Panc1 (cell line): ENCODE results near the gene PSMB2. TPM values are rescaled to one million over a fixed set of nuclear protein-coding genes. Genes with fewer than 3 reads are reported as not detected.

ENCODE experiments used
- ATAC-seq: fragments of 200-7000 bp; cut with Tn5 transposase; 2 replicates; pipeline ENCODE4 v1.9.1; 2020; ENCODE audit warnings: mild to moderate bottlenecking, moderate library complexity
- BruUV-seq: library from RNA; stranded (reverse); fragments of 400-500 nt; replicated peaks from 2 replicates; lab custom pipeline; 2021; lab: Mats Ljungman, UMichigan
- CTCF ChIA-PET: fragments of 300-600 bp; sonication (Branson Sonifier 250); formaldehyde crosslinking; loops from one replicate; lab custom pipeline; 2022; ENCODE audit warnings: antibody characterized with exemption; lab: Charles Lee
- POLR2A ChIA-PET: fragments of 300-600 bp; sonication (Branson Sonifier 250); formaldehyde crosslinking; loops from one replicate; lab custom pipeline; 2022; ENCODE audit warnings: antibody characterized with exemption; lab: Charles Lee
- DNase-seq: peaks from one replicate; pipeline ENCODE4 v3.0.0-alpha.2; 2010; ENCODE audit warnings: low read depth, low spot score
- H3K27ac ChIP-seq: 2 replicates; pipeline ENCODE4 v1.5.1; 2011; ENCODE audit warnings: mild to moderate bottlenecking, low read length, inconsistent platforms
- H3K27me3 ChIP-seq: fragments of 200-500 bp; sonication (Bioruptor generic); 2 replicates; pipeline ENCODE4 v1.6.0; 2014; ENCODE audit warnings: low read length, inconsistent platforms; ENCODE audit not compliant: control insufficient read depth, insufficient read depth
- H3K36me3 ChIP-seq: fragments of 200-500 bp; sonication (Bioruptor generic); 2 replicates; pipeline ENCODE4 v1.5.1; 2014; ENCODE audit warnings: inconsistent platforms, mild to moderate bottlenecking, low read length, moderate library complexity; ENCODE audit not compliant: control insufficient read depth, insufficient read depth
- H3K4me1 ChIP-seq: 2 replicates; pipeline ENCODE4 v1.5.1; 2011; ENCODE audit warnings: inconsistent platforms, mild to moderate bottlenecking, low read length, moderate library complexity; ENCODE audit not compliant: control insufficient read depth, insufficient read depth
- H3K4me3 ChIP-seq, 2 experiments: 2 replicates each; pipeline ENCODE4 v1.5.1; 2011 to 2012; ENCODE audit warnings: low read depth in 2 of 2, low read length in 2 of 2, mild to moderate bottlenecking in 2 of 2, inconsistent platforms in 1 of 2, moderate library complexity in 1 of 2
- H3K9me3 ChIP-seq: fragments of 200-500 bp; sonication (Bioruptor generic); 2 replicates; pipeline ENCODE4 v1.5.1; 2014; ENCODE audit warnings: low read depth, mild to moderate bottlenecking, inconsistent platforms, low read length, moderate library complexity; ENCODE audit not compliant: control insufficient read depth, insufficient read depth
- CTCF ChIP-seq: fragments of 450-650 bp; IDR thresholded peaks from 2 replicates; pipeline ENCODE4 v1.5.1; 2017; ENCODE audit warnings: mild to moderate bottlenecking
- POLR2AphosphoS5 ChIP-seq: IDR thresholded peaks from 2 replicates; pipeline ENCODE4 v1.6.1; 2012; ENCODE audit warnings: mild to moderate bottlenecking, low read depth, low read length, moderate library complexity
- REST ChIP-seq, 2 experiments: IDR thresholded peaks; 2 replicates each; pipeline ENCODE4 v1.6.1; 2011 to 2012; ENCODE audit warnings: low read depth in 2 of 2, control low read depth in 1 of 2, low read length in 1 of 2, mild to moderate bottlenecking in 1 of 2, moderate library complexity in 1 of 2; ENCODE audit not compliant: insufficient read depth in 1 of 2
- SIN3A ChIP-seq: IDR thresholded peaks from 2 replicates; pipeline ENCODE4 v1.6.1; 2012; ENCODE audit warnings: low read depth, mild to moderate bottlenecking, low read length, moderate library complexity, borderline replicate concordance; ENCODE audit not compliant: insufficient read depth
- TCF7L2 ChIP-seq: IDR thresholded peaks from 2 replicates; pipeline ENCODE4 v1.6.1; 2011; ENCODE audit warnings: mild to moderate bottlenecking, low read depth, low read length, inconsistent platforms
- in situ Hi-C: cut with HindIII; loops from 2 replicates; pipeline ENCODE4 v1.10.0; 2016; ENCODE audit warnings: low sequenced_read_pairs, low pct_unique_long_range_greater_than_20kb
- intact Hi-C: fragments of 100-400 bp; cut with micrococcal nuclease; formaldehyde crosslinking; loops from one replicate; pipeline ENCODE4 v1.10.0; 2022; ENCODE audit not compliant: unreplicated experiment
- total RNA-seq: library from RNA; stranded (reverse); gene quantifications from one replicate; pipeline ENCODE4 v1.2.1, GENCODE V29; 2021; ENCODE audit not compliant: unreplicated experiment

The PSMB2 gene
- total RNA-seq, 1 experiment from 2014 or later = 95.0 TPM

- intact Hi-C loops (no loop called here), in situ Hi-C loops (no loop called here)
- ChIA-PET CTCF (no interaction called here), POLR2A (no interaction called here)
- no peaks in the 10 kb centered on the region for H3K9me3 ChIP-seq
- H3K36me3 ChIP-seq = no peaks in the 10 kb centered on the region; the same call in none of the 2 replicates
- ATAC-seq (no peak), DNase-seq (no peak)
- no peak overlapping the region for H3K27ac ChIP-seq
- peaks cover 10% of the 10 kb centered on the region for H3K4me1 ChIP-seq
- no peaks in the 10 kb centered on the region for H3K27me3 ChIP-seq
- no TSS peak for BruUV-seq
- TF ChIP-seq SIN3A (no peak), POLR2AphosphoS5 (no peak), TCF7L2 (no peak), REST (IDR thresholded peaks at IDR 0.05; ENCODE audit: insufficient read depth in 1 of 2, low read depth in 2 of 2, low read length in 1 of 2) (no peak), CTCF (no peak)
- no peak overlapping the region for H3K4me3 ChIP-seq
These were observed 78.2 kb downstream of the PSMB2 start for GRCh38 chr1:35563166-35563565.

GRCh38 chr1:35561972-35562680 lies 79.2 kb downstream of the PSMB2 start:
- BruUV-seq = no TSS peak
- no peak for DNase-seq
- Histone ChIP-seq H3K36me3 (peaks cover 2% of the 10 kb centered on the region), H3K27ac (no peak overlapping the region), H3K27me3 (no peaks in the 10 kb centered on the region), H3K9me3 (no peaks in the 10 kb centered on the region), H3K4me3 (no peak overlapping the region), H3K4me1 (peaks cover 10% of the 10 kb centered on the region)
- CTCF ChIA-PET = interaction anchor here (0.9 kb wide), 1 partner anchor 82 kb away, joined by 3 read pairs; no protein-coding TSS in a partner anchor
- intact Hi-C loops = no loop called here
- TF ChIP-seq SIN3A (no peak), CTCF (no peak), REST (IDR thresholded peaks at IDR 0.05; ENCODE audit: insufficient read depth in 1 of 2, low read depth in 2 of 2, low read length in 1 of 2) (no peak), TCF7L2 (no peak), POLR2AphosphoS5 (no peak)
- in situ Hi-C loops = no loop called here
- POLR2A ChIA-PET = no interaction called here
- no peak for ATAC-seq
